ENCODE measurements around the gene ZNF750. TPM values are rescaled to one million over a fixed set of nuclear protein-coding genes. Genes with fewer than 3 reads are reported as not detected.
A peak's percentile ranks its signal among the peaks of the same experiment; 100 is the strongest.

The ZNF750 gene
- total RNA-seq, 1 donor from 2014 or later, result not detected

DNA sequence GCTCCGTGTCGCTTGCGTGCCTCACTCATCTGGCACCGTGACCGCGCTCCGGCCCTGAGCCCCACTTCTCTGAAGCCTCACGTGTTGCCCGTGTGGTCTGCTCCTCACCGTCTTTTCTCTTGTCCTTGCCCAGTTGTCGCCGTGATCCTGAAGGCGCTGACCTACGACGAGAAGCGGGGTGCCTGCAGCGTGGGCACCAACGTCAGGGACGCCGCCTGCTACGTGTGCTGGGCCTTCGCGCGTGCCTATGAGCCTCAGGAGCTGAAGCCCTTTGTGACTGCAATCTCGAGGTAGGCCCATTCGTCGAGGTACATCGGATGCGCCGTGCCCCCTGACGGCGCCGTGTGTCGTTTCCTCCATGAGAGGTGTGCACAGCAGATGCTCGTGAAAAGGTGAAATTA lies 30.3 kb upstream of the ZNF750 start:
- Mint-ChIP-seq H3K4me1 (ENCODE audit: low read depth) (peaks cover 50% of the 10 kb centered on the region), H3K27me3 (ENCODE audit: insufficient read depth) (no peaks in the 10 kb centered on the region), H3K4me3 (peak overlapping the region; percentile 5), H3K36me3 (ENCODE audit: low read depth) (peaks cover 36% of the 10 kb centered on the region), H3K27ac (peak overlapping the region; percentile 52), H3K9me3 (no peaks in the 10 kb centered on the region)
- intact Hi-C loops (cut with micrococcal nuclease), result no loop called here
- no peak for DNase-seq (ENCODE audit: low spot score)

DNA sequence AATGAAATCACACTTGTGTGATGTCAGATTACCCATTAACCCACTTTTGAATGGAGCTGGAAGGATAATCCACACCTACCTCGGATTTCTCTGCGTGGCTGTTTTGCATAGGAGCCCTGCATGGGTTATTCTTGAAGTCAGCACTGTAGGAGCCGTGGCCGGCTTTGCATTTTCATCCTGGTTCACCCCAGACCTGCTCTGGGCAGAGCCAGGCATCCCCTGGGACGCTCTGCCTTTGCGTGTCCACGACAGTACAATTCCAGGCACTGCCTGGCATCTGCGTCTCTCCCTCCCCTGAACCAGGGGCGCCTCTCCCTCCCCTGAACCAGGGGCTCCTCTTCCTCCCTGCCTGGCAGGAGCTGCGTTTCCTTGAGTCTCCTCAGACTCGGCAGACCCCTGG lies 29.7 kb upstream of the ZNF750 start:
- peaks cover 47% of the 10 kb centered on the region for H3K4me1 Mint-ChIP-seq (ENCODE audit: low read depth)

DNA sequence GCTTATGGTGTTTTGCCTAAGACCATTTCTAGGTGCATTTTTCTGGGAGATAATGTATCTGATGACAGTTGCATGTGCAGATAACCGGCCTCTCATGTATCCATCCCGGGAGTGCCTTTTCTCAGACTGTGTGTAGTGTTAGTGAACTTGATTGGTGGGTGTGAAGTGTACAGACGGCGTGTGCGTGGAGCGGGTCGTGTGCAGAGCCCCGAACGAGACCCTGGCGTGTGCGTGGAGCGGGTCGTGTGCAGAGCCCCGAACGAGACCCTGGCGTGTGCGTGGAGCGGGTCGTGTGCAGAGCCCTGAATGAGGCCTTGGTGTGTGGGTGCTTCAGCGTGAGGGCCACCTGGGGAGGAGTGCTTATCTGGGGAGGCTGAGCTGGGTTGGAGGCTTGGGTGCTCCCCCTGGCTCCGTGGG lies 28.9 kb upstream of the ZNF750 start:
- Mint-ChIP-seq H3K9me3 (no peaks in the 10 kb centered on the region), H3K36me3 (ENCODE audit: low read depth) (peaks cover 32% of the 10 kb centered on the region), H3K4me3 (no peak overlapping the region), H3K27me3 (ENCODE audit: insufficient read depth) (no peaks in the 10 kb centered on the region), H3K27ac (no peak overlapping the region), H3K4me1 (ENCODE audit: low read depth) (peaks cover 55% of the 10 kb centered on the region)
- no peak for DNase-seq (ENCODE audit: low spot score)
- intact Hi-C loops (cut with micrococcal nuclease), result loop anchor here (10.0 kb wide), 1 partner anchor 176 kb away; no protein-coding TSS in a partner anchor

More for the DNA sequence above, 29.7 kb upstream of the ZNF750 start:
- no peak overlapping the region for H3K4me3 Mint-ChIP-seq
- intact Hi-C loops (cut with micrococcal nuclease), result loop anchor here (10.0 kb wide), 1 partner anchor 175 kb away; no protein-coding TSS in a partner anchor
- H3K9me3 Mint-ChIP-seq, result no peaks in the 10 kb centered on the region
- no peaks in the 10 kb centered on the region for H3K27me3 Mint-ChIP-seq (ENCODE audit: insufficient read depth)
- H3K27ac Mint-ChIP-seq, result no peak overlapping the region
- peaks cover 32% of the 10 kb centered on the region for H3K36me3 Mint-ChIP-seq (ENCODE audit: low read depth)
- no peak for DNase-seq (ENCODE audit: low spot score)

DNA sequence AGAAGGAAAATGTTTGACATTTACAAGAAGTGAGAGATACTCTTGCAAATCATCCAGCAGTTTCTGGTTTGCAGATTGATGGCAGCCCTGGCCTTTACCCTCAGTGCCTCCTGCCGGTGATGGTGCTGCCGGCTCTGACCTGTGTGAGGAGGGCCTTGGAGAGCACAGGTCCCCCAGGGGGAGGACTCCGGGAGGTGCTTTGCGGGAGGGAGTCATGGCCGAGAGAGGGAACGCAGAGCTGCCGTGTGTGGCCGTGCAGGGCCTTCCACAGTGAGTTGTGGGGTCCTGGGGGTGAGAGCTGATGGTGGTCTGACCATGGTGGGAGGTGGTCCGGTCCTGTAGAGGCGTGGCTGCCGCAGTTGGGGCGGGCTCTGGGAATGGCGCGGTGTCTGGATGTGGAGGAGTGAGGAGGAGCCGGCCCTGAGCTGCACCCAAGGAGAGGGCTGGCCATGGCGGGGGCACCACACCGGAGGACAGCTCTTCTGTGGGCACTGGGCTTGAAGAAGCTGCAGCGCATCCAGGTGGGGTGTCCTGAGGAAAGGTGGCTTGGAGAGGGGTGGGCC lies 28.0 kb upstream of the ZNF750 start:
- H3K36me3 Mint-ChIP-seq (ENCODE audit: low read depth), result peaks cover 27% of the 10 kb centered on the region
- no peaks in the 10 kb centered on the region for H3K27me3 Mint-ChIP-seq (ENCODE audit: insufficient read depth)
- no peak overlapping the region for H3K27ac Mint-ChIP-seq
- DNase-seq (ENCODE audit: low spot score), result no peak
- H3K4me1 Mint-ChIP-seq (ENCODE audit: low read depth), result peaks cover 63% of the 10 kb centered on the region
- H3K4me3 Mint-ChIP-seq, result no peak overlapping the region
- no peaks in the 10 kb centered on the region for H3K9me3 Mint-ChIP-seq
- intact Hi-C loops (cut with micrococcal nuclease), result loop anchor here (10.0 kb wide), 1 partner anchor 177 kb away; no protein-coding TSS in a partner anchor

DNA sequence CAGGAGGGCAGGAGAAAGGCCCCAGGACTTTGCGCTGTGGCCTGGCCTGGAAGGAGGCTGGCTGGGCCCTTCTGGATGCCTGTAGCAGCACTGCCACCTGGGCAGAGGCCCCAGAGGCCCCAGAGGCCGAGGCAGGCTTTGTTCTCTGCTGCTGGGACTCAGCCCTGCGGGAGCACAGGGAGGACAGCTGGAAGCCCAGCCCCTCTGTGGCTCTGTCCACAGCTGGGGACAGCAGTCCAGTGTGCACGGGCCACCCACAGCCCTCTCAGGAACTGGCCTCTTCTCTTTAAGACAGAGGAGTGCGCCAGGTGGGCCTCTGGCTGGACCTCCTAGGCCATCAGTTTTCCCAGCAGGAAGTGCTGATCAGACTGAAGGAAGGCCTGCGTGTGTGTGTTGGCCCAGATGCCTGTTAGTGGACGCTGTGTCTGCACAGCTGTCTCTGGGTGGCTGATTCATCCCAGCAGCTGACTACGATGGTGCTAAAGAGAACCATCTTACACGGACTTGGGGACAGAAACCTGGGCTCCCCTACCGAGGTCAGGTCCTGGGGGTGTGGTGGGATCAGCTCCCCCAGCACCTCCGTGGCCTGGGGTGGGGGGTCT lies 26.9 kb upstream of the ZNF750 start:
- H3K9me3 Mint-ChIP-seq, result no peaks in the 10 kb centered on the region
- no peak for DNase-seq (ENCODE audit: low spot score)
- H3K4me1 Mint-ChIP-seq (ENCODE audit: low read depth), result peaks cover 72% of the 10 kb centered on the region
- intact Hi-C loops (cut with micrococcal nuclease), result loop anchor here (10.0 kb wide), 1 partner anchor 178 kb away; no protein-coding TSS in a partner anchor
- H3K27ac Mint-ChIP-seq, result no peak overlapping the region
- H3K27me3 Mint-ChIP-seq (ENCODE audit: insufficient read depth), result no peaks in the 10 kb centered on the region
- H3K36me3 Mint-ChIP-seq (ENCODE audit: low read depth), result peaks cover 22% of the 10 kb centered on the region
- no peak overlapping the region for H3K4me3 Mint-ChIP-seq

DNA sequence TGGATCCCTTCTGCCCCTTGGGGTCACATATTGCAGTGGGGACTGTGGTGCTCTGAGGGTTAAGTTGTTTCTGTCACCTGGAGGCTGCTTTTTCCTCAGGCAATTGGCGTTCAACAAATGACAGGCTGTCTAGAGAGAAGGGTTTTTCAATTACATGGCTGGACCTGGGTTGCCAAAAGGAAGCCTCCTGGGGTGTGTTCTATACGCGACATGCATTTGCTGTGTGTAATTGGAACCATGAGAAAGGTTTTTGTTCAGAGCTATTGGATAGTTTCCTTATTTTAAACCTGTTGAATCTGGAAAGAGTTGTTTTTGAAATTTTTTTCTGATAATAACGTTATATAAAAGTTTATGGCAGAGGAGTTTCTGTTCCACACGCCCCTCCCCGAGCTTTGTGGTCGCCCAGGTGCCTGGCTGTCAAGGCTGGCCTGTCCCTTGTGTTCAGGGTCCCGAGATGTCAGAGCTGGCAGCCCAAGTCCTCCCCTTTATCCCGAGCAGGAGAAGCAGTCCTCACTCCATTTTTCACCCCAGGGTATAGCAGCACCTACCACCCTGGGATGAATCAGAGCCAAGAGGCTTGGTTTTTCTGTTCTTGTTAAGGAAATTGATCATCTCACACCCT lies 26.1 kb upstream of the ZNF750 start:
- H3K36me3 Mint-ChIP-seq (ENCODE audit: low read depth), result peaks cover 22% of the 10 kb centered on the region
- intact Hi-C loops (cut with micrococcal nuclease), result loop anchor here (10.0 kb wide), 1 partner anchor 179 kb away; no protein-coding TSS in a partner anchor
- H3K9me3 Mint-ChIP-seq, result no peaks in the 10 kb centered on the region
- peaks cover 74% of the 10 kb centered on the region for H3K4me1 Mint-ChIP-seq (ENCODE audit: low read depth)
- peak overlapping the region; percentile 49 for H3K4me3 Mint-ChIP-seq
- no peaks in the 10 kb centered on the region for H3K27me3 Mint-ChIP-seq (ENCODE audit: insufficient read depth)
- H3K27ac Mint-ChIP-seq, result peak overlapping the region; percentile 34
- no peak for DNase-seq (ENCODE audit: low spot score)

DNA sequence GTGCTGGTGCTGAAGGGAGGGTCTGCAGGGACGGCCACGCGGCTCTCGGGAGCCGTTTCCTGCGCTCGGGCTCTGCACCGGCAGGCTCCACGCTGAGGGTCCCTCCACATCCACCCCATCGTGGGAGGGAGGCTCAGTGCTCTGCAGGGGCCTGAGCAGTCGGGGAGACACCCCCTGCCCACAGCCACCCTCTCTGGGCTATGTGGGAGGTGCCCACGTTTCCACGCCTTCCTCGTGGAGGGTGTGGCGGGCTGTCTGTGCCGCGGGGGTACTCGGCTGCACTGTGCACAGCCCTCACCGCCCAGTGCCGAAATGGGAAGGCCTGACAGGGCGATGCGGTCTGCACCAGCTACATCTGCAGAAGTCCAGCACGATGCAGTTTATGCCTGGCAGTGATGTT lies 25.5 kb upstream of the ZNF750 start:
- Mint-ChIP-seq H3K9me3 (no peaks in the 10 kb centered on the region), H3K36me3 (ENCODE audit: low read depth) (peaks cover 17% of the 10 kb centered on the region), H3K27me3 (ENCODE audit: insufficient read depth) (no peaks in the 10 kb centered on the region), H3K27ac (peak overlapping the region; percentile 18), H3K4me1 (ENCODE audit: low read depth) (peaks cover 69% of the 10 kb centered on the region), H3K4me3 (peak overlapping the region; percentile 49)
- no peak for DNase-seq (ENCODE audit: low spot score)
- intact Hi-C loops (cut with micrococcal nuclease), result loop anchor here (10.0 kb wide), 1 partner anchor 180 kb away; no protein-coding TSS in a partner anchor

DNA sequence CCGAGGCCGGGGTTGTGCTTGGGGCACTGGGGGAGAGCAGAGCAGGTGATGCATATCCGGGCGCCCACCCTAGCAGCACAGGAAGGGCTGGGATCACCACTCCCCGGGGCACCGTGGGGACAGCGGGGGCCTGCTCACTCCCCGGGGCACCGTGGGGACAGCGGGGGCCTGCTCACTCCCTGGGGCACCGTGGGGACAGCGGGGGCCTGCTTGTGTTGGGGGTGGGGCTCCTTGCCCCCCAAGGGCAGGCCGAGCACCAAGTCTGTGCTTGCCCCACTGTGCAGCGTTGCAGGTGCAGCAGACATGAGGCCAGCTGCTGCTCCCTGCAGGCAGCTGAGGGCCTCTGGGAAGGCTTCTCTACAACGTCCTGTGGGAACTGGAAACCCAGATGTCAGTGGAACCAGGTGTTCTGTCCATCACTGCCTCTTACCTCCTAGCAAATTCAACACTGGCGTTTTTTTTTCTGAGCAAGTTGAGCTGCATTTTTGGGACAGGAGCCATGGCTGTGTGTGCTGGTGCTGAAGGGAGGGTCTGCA lies 25.0 kb upstream of the ZNF750 start:
- intact Hi-C loops (cut with micrococcal nuclease), result loop anchor here (1.0 to 10.0 kb wide), 6 partner anchors 13 to 219 kb away; partner anchors contain the start of gene TBCD
- Mint-ChIP-seq H3K4me3 (peak overlapping the region; percentile 80), H3K4me1 (ENCODE audit: low read depth) (peaks cover 69% of the 10 kb centered on the region), H3K36me3 (ENCODE audit: low read depth) (peaks cover 15% of the 10 kb centered on the region), H3K27ac (peak overlapping the region; percentile 80), H3K27me3 (ENCODE audit: insufficient read depth) (no peaks in the 10 kb centered on the region), H3K9me3 (no peaks in the 10 kb centered on the region)
- DNase-seq (ENCODE audit: low spot score), result no peak

DNA sequence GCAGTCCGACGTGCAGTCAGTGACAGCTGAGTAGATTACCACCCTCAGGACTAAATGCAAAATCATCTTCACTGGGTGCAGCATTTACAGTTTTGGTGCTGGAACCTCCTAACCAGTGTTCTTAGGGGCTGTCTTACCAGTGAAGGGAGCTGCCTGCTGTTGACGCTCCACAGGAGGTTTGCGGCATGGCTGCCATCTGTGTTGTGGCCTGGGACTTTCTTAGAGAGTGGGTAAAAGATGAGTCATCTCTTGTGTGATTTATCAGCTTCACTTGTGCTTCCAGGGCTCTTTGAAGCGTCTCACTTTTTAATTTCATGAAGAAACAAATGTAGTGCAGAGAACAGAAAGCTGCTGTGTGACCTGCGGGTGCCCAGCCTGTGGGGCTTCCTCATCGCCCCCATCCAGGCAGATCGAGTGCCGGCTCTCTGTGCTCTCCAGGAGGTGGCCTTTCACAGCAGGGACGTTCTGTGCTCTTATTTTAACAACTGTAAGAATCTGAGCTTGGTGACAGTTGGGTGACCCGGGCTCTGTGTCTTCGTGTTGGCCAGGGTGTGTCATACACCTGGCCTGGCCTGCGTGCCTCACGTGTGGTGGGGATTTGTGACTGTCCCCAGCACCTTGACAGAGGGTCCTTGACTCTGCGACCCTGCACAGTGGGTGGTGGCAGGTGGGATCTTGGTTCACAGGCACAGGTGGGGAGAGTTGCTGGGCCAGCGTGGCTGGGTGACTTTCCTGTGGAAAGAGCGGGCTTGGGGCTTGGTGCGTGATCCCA lies 24.3 kb upstream of the ZNF750 start:
- peak; percentile 91 for DNase-seq (ENCODE audit: low spot score)
- intact Hi-C loops (cut with micrococcal nuclease), result loop anchor here (1.0 to 10.0 kb wide), 6 partner anchors 13 to 219 kb away; partner anchors contain the start of gene TBCD
- Mint-ChIP-seq H3K4me3 (peak overlapping the region; percentile 80), H3K27me3 (ENCODE audit: insufficient read depth) (no peaks in the 10 kb centered on the region), H3K36me3 (ENCODE audit: low read depth) (peaks cover 18% of the 10 kb centered on the region), H3K9me3 (no peaks in the 10 kb centered on the region), H3K4me1 (ENCODE audit: low read depth) (peaks cover 74% of the 10 kb centered on the region), H3K27ac (peak overlapping the region; percentile 80)

DNA sequence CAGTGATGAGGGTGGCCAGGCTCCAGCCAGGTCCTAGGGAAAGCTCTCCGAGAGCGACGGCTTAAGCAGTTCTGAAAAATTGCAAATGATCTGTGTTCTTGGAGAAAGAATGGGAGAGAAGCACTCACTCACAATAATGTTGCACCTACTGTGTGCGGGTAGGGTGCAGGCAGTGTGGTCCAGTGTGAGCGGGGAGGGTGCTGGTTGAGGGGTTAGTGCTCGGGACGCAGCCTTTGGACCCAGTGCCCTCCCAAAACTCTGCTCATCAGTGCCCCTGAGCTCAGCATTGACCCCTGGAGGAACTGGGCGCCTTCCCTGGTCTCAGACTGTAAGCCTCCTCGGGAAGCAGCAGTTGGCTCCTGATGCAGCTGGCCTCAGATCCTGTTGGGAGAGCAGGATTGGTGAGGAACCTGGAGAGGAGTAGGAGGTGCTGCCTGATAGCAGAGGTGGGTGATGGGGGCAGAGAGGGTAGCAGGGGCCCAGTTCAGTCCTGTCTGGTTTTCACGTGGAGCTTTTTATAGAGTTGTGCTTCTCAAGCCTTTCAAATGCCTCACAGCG lies 23.6 kb upstream of the ZNF750 start:
- Mint-ChIP-seq H3K9me3 (no peaks in the 10 kb centered on the region), H3K4me1 (ENCODE audit: low read depth) (peaks cover 75% of the 10 kb centered on the region), H3K4me3 (peak overlapping the region; percentile 80), H3K27ac (peak overlapping the region; percentile 80), H3K27me3 (ENCODE audit: insufficient read depth) (no peaks in the 10 kb centered on the region), H3K36me3 (ENCODE audit: low read depth) (peaks cover 15% of the 10 kb centered on the region)
- no peak for DNase-seq (ENCODE audit: low spot score)
- intact Hi-C loops (cut with micrococcal nuclease), result loop anchor here (10.0 kb wide), 1 partner anchor 181 kb away; no protein-coding TSS in a partner anchor

DNA sequence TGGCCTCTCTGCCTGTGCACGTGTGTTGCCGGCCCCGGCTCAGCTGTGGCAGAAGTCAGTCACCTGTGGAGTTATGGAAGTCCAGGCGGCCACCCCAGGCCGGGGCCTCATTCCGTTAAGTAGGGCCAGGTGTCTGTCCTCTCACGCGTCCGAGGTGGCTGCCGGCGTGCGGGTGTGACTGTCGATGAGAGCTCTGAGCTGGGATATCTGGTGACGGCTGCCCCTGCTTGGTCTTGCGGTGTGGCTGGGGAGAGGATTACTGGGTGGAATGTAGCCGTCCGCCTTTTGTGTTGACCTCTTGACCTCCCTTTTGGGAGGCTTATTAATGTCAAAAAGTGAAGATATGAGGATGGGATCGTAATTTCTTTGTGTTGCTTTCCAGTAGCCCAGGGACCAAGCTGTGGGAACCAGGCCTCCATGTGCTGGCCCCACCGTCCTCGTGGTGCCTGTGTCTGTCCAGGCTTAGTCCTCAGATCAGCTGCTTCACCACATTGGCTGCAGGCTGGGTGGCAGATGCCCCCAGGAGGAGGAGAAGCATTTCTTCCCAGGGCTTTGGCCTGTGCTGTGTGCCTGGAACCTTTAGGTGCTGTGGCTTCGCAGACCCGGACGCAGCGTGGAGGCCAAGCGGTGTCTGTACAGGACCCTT lies 23.0 kb upstream of the ZNF750 start:
- Mint-ChIP-seq H3K27me3 (ENCODE audit: insufficient read depth) (no peaks in the 10 kb centered on the region), H3K36me3 (ENCODE audit: low read depth) (peaks cover 15% of the 10 kb centered on the region), H3K9me3 (no peaks in the 10 kb centered on the region), H3K4me3 (peak overlapping the region; percentile 80), H3K4me1 (ENCODE audit: low read depth) (peaks cover 77% of the 10 kb centered on the region), H3K27ac (peak overlapping the region; percentile 80)
- DNase-seq (ENCODE audit: low spot score), result no peak
- intact Hi-C loops (cut with micrococcal nuclease), result loop anchor here (10.0 kb wide), 1 partner anchor 182 kb away; no protein-coding TSS in a partner anchor

All from activated T-helper 1 cell treated with anti-CD3 and anti-CD28 coated beads, Interleukin-12 subunit alpha, Interleukin-12 subunit beta, Interleukin-2, Interleukin-4 antibody, amounts not matched to agents 30 ng/mL and 10 ng/mL and 1 ng/mL, durations not matched to agents 14 hours and 24 hours and 36 hours (primary cell).